ENCODE results near the gene FKBP15. TPM values are rescaled to one million over a fixed set of nuclear protein-coding genes. Genes with fewer than 3 reads are reported as not detected.
"Not testable (repeated sequence)": the region's sequence is repeated elsewhere in the genome, so short reads cannot be mapped to it uniquely, and the experiment has no call there.

Gene FKBP15
- total RNA-seq, 1 donor from 2014 or later, result 49.1 TPM

DNA sequence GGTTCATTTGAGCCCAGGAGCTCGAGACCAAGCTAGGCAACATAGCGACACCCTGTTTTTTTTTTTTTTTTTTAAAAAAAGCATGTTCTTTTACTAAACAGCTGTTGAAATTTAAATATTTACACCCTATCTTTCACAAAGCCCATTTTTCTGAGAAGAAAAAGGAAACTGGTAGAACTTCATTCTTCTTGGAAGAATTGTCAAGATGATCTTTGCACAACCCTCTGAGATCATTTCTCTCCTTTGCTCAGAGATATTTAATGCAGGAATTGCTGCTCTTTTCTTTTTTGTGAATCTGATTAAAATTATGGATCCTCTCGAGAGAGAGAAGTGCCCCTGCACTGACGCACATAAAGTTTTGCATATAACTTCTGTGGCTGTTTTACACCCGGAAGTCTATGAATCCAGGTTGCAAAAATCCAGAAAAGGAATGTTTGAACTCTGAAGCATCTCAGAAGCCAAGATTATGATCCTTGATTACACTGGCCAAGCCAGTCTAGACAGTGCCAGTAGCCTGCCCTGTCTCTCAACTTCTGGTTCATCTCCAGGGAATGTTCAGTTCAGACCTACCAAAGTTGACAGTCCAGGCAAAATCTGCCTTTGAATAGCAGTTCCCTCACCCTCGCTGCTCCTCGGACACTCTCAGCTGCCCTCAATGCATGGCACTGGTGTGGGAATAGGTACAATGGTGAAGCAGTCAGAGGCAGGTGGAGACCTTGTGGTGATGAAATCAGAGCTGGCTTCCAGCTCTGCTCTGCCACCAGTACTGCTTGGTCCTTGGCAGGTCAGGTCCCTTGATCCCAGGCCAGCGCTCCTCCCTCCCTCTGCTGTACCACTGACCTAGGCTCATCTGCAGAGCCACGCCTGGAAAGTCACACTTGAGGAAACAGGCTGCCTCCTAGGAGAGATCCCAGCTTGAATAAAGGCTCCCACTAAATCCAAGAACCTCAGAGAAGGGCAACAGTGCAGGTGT is 83.6 kb downstream of the FKBP15 start:
- Mint-ChIP-seq H3K4me3 (no peak overlapping the region), H3K4me1 (no peaks in the 10 kb centered on the region), H3K27ac (no peak overlapping the region), H3K9me3 (peaks cover 10% of the 10 kb centered on the region), H3K27me3 (peaks cover 24% of the 10 kb centered on the region), H3K36me3 (ENCODE audit: low read depth) (no peaks in the 10 kb centered on the region)
- CTCF ChIA-PET, result no interaction called here
- no peak for DNase-seq
- ATAC-seq (ENCODE audit: low read depth), result no peak
- POLR2A ChIA-PET, result no interaction called here
- intact Hi-C loops (cut with micrococcal nuclease), result no loop called here
- TF ChIP-seq, protein P1, sequence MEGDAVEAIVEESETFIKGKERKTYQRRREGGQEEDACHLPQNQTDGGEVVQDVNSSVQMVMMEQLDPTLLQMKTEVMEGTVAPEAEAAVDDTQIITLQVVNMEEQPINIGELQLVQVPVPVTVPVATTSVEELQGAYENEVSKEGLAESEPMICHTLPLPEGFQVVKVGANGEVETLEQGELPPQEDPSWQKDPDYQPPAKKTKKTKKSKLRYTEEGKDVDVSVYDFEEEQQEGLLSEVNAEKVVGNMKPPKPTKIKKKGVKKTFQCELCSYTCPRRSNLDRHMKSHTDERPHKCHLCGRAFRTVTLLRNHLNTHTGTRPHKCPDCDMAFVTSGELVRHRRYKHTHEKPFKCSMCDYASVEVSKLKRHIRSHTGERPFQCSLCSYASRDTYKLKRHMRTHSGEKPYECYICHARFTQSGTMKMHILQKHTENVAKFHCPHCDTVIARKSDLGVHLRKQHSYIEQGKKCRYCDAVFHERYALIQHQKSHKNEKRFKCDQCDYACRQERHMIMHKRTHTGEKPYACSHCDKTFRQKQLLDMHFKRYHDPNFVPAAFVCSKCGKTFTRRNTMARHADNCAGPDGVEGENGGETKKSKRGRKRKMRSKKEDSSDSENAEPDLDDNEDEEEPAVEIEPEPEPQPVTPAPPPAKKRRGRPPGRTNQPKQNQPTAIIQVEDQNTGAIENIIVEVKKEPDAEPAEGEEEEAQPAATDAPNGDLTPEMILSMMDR (IDR thresholded peaks at IDR 0.05), result no peak

DNA sequence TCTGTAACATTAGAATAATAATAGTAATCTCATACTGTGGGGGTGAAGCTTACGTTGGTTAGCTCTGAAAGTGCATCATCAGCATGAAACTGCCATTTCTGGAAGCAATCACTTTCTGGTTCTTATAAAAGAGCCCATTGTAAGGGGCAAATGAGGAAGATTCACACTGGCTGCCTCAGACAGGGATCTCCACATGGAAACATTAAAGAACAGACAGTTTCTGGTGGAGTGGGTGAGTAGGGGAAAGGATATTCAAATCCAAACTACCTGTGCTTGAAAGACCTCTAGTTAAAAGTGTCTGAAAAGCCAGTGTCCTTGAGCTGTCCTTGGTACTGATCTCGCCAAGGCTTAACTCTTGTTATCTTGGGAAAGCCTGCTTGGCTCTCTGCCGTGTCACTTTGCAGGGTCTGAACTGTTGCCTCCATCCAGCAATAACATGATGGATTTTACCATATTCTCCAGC is 89.4 kb downstream of the FKBP15 start:
- CTCF ChIA-PET, result no interaction called here
- no peaks in the 10 kb centered on the region for H3K9me3 Mint-ChIP-seq
- POLR2A ChIA-PET, result no interaction called here
- ATAC-seq (ENCODE audit: low read depth) (no peak), DNase-seq (no peak)
- H3K36me3 Mint-ChIP-seq (ENCODE audit: low read depth), result no peaks in the 10 kb centered on the region
- intact Hi-C loops (cut with micrococcal nuclease), result no loop called here
- H3K27ac Mint-ChIP-seq, result no peak overlapping the region
- H3K4me1 Mint-ChIP-seq, result no peaks in the 10 kb centered on the region
- TF ChIP-seq, protein P1 (IDR thresholded peaks at IDR 0.05), result no peak
- H3K27me3 Mint-ChIP-seq, result peaks cover 24% of the 10 kb centered on the region
- H3K4me3 Mint-ChIP-seq, result no peak overlapping the region

DNA sequence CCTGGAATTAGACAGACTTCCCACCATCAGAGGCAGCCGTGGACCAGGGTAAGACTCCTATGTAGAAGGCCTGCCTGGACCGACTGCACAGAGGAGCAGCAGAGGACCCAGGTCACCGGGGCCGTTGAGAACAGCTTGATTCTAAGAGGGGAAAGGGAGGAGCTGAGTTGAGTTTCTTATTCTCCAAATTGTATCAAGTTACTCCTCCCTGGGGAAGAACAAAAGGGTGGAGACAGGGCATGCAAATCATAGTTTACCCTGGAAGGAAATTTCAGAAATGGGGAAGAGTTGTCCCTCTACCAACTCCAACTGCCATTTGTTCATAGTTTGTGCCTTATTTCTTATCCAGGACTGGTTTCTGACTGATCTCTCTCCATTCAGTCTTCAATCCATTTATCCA is 91.2 kb downstream of the FKBP15 start:
- ChIA-PET POLR2A (no interaction called here), CTCF (no interaction called here)
- Mint-ChIP-seq H3K27ac (no peak overlapping the region), H3K4me1 (peaks cover 4% of the 10 kb centered on the region), H3K36me3 (ENCODE audit: low read depth) (no peaks in the 10 kb centered on the region), H3K9me3 (no peaks in the 10 kb centered on the region), H3K4me3 (no peak overlapping the region), H3K27me3 (peaks cover 19% of the 10 kb centered on the region)
- DNase-seq (no peak), ATAC-seq (ENCODE audit: low read depth) (no peak)
- TF ChIP-seq, protein P1 (IDR thresholded peaks at IDR 0.05), result no peak
- intact Hi-C loops (cut with micrococcal nuclease), result no loop called here

DNA sequence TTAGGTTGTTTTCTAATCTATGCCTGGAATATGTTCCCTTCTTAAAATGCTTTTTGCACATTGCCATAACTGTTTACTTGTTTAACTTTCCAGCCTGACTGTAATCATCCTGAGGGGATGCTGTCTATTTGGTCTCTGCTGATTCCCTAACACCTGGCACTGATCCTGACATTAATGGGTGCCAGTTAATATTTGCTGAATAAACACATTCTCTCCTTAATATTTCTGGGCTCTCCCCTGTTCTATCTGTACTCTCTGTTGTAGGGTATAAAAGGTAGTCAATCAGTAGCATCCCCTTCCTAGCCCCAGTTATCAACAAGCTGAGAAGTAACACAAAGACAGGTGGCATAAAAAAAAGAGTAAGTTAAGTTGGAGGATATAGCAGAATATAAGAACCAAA is 91.6 kb downstream of the FKBP15 start:
- Mint-ChIP-seq H3K27ac (no peak overlapping the region), H3K4me1 (peaks cover 4% of the 10 kb centered on the region), H3K9me3 (no peaks in the 10 kb centered on the region), H3K4me3 (no peak overlapping the region), H3K36me3 (ENCODE audit: low read depth) (no peaks in the 10 kb centered on the region), H3K27me3 (peaks cover 19% of the 10 kb centered on the region)
- POLR2A ChIA-PET, result no interaction called here
- TF ChIP-seq, protein P1 (IDR thresholded peaks at IDR 0.05), result no peak
- ATAC-seq (ENCODE audit: low read depth), result no peak
- no peak for DNase-seq
- CTCF ChIA-PET, result no interaction called here
- intact Hi-C loops (cut with micrococcal nuclease), result no loop called here

DNA sequence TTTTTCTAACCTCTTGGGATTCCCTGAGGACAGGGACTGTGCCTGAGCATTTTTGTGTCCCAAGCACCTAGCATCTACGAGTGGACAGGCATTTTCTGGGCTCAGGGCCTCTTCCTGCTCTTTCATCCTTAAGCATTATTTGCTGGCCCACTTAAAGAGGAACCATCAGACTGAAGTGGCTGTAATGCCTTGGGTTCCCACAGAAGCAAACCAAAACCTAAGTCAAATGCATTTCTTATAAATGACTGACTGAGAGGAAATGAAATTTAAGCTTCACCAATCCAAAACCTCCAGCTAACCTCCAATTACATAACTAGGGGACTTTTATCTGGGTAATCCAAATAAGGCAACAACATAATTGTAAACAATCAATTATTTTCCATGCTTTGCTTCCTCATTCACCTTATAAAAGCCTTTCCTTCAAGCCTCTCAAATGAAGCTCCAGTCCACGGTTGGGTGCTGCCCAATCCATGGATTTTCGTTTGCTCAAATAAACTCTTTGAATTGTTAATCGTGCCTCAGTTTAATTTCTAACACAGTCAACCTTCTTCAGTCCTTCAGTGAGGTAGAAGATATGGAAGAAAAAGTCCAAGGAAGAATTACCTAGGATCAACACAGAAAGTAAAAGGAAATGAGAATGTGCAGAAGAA is 95.6 kb downstream of the FKBP15 start:
- no peak for DNase-seq
- CTCF ChIA-PET, result no interaction called here
- Mint-ChIP-seq H3K27me3 (peaks cover 19% of the 10 kb centered on the region), H3K4me1 (peaks cover 4% of the 10 kb centered on the region), H3K9me3 (no peaks in the 10 kb centered on the region), H3K4me3 (no peak overlapping the region), H3K36me3 (ENCODE audit: low read depth) (no peaks in the 10 kb centered on the region), H3K27ac (no peak overlapping the region)
- POLR2A ChIA-PET, result no interaction called here
- intact Hi-C loops (cut with micrococcal nuclease), result no loop called here
- no peak for ATAC-seq (ENCODE audit: low read depth)
- TF ChIP-seq, protein P1 (IDR thresholded peaks at IDR 0.05), result no peak

DNA sequence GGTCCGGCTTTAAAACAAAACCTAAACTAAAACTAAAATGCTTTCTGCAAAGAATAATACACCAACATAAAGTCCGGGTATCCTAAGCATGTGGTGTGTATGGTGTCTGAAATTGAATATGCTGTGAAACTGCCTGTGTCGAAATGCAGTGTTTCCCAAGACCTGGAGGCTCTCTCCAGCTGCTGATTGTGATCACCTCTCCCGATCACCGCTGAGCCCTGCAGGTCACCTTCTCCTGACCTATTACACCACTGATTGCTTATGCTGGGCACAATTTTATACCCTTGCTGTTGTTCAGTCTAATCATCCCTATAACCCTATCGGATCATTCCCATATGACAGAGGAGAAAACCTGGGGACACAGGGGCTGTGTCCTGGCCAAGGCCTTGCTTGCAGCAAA is 102.2 kb downstream of the FKBP15 start:
- CTCF ChIA-PET; H3K27ac Mint-ChIP-seq; H3K36me3 Mint-ChIP-seq (ENCODE audit: low read depth); H3K9me3 Mint-ChIP-seq; POLR2A ChIA-PET; ATAC-seq (ENCODE audit: low read depth); H3K4me3 Mint-ChIP-seq; DNase-seq; H3K27me3 Mint-ChIP-seq; H3K4me1 Mint-ChIP-seq; intact Hi-C loops (cut with micrococcal nuclease): not testable (repeated sequence)
